Choroid plexus epithelial cell (primary cell): Measurements from ENCODE around the gene AP1M1.

Experiments
- DNase-seq: peaks from one replicate; pipeline ENCODE4 v3.0.0-alpha.2; 2010; ENCODE audit warnings: low read depth
- H3K4me3 ChIP-seq: 2 replicates; pipeline ENCODE4 v1.5.1; 2011; ENCODE audit warnings: low read depth, mild to moderate bottlenecking, control low read depth, low read length, moderate library complexity
- TF ChIP-seq, protein P1 (sequence below): conservative IDR thresholded peaks from 2 replicates; pipeline ENCODE4 v1.5.1; 2011; ENCODE audit warnings: low read depth, mild to moderate bottlenecking, control low read depth, inconsistent platforms, low read length, moderate library complexity

Gene AP1M1

DNA sequence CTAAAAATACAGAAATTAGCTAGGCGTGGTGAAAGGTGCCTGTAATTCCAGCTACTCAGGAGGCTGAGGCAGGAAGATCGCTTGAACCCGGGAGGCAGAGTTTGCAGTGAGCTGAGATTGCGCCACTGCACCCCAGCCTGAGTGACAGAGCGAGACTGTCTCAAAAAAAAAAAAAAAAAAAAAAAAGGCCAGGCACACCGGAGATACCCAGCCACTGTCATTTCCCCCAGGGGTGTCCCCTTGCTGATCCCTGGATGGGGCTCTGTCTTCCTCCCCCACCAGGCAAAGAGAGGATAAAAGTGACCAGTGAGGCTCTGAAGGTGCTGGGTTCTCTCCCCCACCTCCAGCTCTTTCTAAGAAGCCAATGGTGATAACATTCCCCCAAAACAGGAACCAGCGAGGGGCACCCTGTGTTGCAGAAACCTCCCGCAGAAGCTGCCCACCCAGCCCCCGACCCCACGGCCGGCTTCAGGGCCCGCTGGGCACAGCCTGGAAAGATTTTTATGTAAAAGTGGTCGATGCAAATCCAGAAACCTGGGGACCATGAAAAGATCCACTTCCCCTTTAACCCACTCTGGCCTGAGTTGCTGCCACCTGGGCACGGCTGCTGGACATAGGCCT lies 65.5 kb downstream of the AP1M1 start:
- no peak overlapping the region for H3K4me3 ChIP-seq
- DNase-seq = no peak
- TF ChIP-seq, protein P1, sequence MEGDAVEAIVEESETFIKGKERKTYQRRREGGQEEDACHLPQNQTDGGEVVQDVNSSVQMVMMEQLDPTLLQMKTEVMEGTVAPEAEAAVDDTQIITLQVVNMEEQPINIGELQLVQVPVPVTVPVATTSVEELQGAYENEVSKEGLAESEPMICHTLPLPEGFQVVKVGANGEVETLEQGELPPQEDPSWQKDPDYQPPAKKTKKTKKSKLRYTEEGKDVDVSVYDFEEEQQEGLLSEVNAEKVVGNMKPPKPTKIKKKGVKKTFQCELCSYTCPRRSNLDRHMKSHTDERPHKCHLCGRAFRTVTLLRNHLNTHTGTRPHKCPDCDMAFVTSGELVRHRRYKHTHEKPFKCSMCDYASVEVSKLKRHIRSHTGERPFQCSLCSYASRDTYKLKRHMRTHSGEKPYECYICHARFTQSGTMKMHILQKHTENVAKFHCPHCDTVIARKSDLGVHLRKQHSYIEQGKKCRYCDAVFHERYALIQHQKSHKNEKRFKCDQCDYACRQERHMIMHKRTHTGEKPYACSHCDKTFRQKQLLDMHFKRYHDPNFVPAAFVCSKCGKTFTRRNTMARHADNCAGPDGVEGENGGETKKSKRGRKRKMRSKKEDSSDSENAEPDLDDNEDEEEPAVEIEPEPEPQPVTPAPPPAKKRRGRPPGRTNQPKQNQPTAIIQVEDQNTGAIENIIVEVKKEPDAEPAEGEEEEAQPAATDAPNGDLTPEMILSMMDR = no peak

DNA sequence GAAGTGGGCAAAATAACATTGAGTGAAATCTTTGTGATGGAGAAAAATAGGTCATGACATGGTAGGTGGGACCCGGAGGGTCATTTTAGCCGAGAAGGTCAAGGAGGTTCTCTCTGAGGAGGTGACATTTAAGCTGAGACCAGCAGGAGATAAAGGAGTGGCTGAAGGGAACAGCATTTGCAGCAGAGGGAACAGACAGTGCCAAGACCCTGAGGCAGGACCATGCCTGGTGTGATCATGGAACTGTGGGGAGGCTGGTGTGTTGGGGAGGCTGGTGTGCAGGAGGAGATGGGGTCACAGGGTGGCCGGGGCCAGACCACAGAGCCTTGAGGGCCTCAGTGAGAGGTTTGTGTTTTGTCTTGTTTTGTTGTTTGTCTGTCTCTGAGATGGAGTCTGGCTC lies 67.5 kb downstream of the AP1M1 start:
- TF ChIP-seq, protein P1 = no peak
- DNase-seq = no peak
- no peak overlapping the region for H3K4me3 ChIP-seq

DNA sequence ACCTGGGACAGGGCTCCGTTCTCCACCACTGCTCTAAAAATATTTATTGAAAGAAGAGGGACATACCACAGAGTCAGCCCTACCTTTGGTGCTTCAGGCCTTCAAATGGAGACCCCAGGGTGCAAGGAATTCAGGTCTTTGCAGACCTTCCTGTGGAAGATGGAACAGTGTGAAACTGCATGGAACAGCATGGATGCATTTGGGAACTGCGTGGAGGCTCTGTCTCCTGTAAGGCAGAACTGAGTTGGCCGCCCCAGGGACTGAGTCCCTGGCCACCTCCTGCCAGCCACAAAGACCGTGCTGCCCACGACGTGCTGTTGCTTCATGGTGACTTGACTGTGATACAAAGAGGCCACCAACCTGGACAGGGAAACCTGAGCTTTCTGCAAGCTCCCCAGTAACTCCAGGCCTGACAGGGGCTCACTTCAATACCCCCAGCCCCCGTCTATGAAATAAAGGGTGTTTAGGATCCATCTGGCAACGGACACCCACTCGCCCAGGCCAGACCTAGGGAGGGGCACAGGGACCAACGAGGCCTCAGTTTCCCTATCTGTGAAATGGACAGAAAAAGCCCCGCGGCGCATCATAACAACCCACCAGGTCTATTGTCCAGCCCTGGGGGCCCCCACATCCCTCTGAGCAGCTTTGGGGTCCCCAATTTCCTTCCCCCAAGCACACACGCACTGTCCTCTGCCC lies 68.3 kb downstream of the AP1M1 start:
- H3K4me3 ChIP-seq = no peak overlapping the region
- no peak for DNase-seq
- TF ChIP-seq, protein P1 = no peak

DNA sequence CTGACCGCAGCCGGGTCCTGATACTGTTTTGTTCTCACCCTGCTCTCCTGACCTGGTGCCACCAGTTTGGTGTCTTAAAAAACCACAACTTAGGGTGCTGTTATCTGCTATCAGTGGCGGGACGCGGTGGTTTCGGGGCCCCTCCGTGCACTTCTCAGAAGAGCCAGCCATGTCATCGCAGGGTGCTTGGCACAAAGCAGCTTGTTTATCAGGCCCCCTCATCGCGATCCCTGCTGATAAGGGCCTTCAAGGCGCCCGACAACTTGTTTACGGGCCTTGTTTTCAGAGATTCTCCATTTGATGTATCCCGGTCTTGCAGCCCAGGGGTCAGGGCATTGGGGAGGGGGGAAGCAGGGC lies 68.9 kb downstream of the AP1M1 start:
- TF ChIP-seq, protein P1 = no peak
- no peak for DNase-seq
- no peak overlapping the region for H3K4me3 ChIP-seq

DNA sequence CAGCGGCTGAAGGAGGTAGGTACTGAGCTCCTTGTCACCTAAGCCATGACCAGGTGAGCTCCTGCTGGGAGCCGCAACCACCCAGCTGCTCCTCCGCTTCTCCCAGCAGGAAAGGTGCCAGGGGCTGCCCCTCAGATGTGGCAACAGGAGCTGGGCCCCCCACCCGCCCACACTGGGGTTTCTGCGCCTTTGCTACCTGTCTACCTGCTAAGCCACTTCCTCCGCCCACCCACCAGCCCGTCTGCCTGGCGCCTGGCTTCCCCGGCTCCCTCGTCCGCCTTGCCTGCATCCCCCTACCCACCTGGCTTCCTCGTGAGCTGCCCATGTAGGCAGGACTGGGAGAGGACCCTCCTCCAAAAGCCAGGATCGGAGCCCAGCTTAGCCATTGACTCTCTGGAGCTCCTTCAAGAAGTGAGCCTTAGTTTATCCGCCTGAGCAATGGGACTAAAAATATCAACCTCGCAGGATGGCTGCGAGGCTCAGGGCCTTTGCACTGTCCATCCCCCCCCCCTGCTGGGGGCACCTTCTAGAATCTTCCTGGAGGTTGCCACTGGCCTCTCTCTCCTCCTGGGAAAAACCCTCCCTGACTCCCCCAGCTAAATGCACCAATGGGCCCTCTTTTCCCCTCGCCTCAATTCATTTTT lies 71.1 kb downstream of the AP1M1 start:
- H3K4me3 ChIP-seq = no peak overlapping the region
- no peak for DNase-seq
- TF ChIP-seq, protein P1 = no peak

DNA sequence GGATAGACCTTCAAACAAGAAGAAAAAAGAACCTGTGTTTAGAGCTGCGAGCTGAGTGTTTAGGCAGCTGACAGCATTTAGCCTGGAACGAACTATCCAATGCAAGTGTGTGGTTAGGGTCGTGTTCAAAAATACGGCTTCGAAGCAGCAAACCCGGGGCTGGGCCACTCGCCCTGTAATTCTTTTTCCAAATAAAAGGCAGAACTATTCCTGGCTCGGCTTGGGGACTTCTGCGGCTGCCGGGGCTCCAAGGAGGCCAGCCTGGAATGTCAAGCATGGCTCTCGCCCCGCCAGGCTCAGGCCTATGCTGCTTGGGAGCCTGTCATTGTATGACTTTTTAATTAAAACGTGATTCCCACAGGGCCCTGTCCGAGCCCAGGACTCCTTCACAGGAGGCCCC lies 75.2 kb downstream of the AP1M1 start:
- peak; percentile 14 for DNase-seq
- TF ChIP-seq, protein P1 = no peak
- H3K4me3 ChIP-seq = no peak overlapping the region
